Adrenal gland (tissue), 12 donors: ENCODE data around the gene HRNR. TPM values are rescaled to one million over a fixed set of nuclear protein-coding genes. Genes with fewer than 3 reads are reported as not detected.
"Not testable (repeated sequence)": the region's sequence is repeated elsewhere in the genome, so short reads cannot be mapped to it uniquely, and the experiment has no call there.

Source experiments
- DNase-seq, 7 donors: peaks; one replicate each; pipeline ENCODE4 v3.0.0-alpha.2; 2019 to 2020
- H3K27ac ChIP-seq, 5 donors: fragments of 200-600 bp; sonication (generic) in 4 of 5; 1 replicate in 3 of 5; 2 replicates in 2 of 5; pipeline versions ENCODE4 v1.5.1 to v1.8.0; 2016 to 2020; ENCODE audit warnings: mild to moderate bottlenecking in 1 of 5
- H3K27me3 ChIP-seq: fragments of 200-600 bp; 2 replicates; pipeline ENCODE4 v1.8.0; 2021
- H3K36me3 ChIP-seq, 2 donors: fragments of 200-600 bp; replicated peaks in 1 of 2; 1 replicate in 1 of 2; 2 replicates in 1 of 2; pipeline versions ENCODE4 v1.5.1 to v1.8.0; 2018 to 2022
- H3K4me1 ChIP-seq, 2 donors: fragments of 200-600 bp; replicated peaks in 1 of 2; 1 replicate in 1 of 2; 2 replicates in 1 of 2; pipeline versions ENCODE4 v1.5.1 to v1.8.0; 2018 to 2021
- H3K4me3 ChIP-seq, 4 donors: fragments of 200-600 bp; sonication (generic) in 3 of 4; one replicate each; pipeline ENCODE4 v1.5.1; 2016 to 2018
- H3K9me3 ChIP-seq, 3 donors: fragments of 200-600 bp; sonication (generic) in 1 of 3; replicated peaks in 1 of 3; 1 replicate in 2 of 3; 2 replicates in 1 of 3; pipeline versions ENCODE4 v1.5.1 to v1.8.0; 2016 to 2021
- CTCF ChIP-seq, 6 experiments: fragments of 450-650 bp in 4 of 6; fragments of 200-600 bp in 2 of 6; sonication (generic) in 1 of 6; IDR thresholded peaks; 1 replicate in 5 of 6; 2 replicates in 1 of 6; pipeline versions ENCODE4 v1.5.1 to v1.8.0; 2016 to 2021; ENCODE audit warnings: antibody characterized with exemption in 6 of 6, mild to moderate bottlenecking in 2 of 6, moderate library complexity in 1 of 6
- POLR2A ChIP-seq, 2 donors: fragments of 450-650 bp; IDR thresholded peaks; one replicate each; pipeline ENCODE4 v1.6.1; 2017; ENCODE audit warnings: antibody characterized with exemption in 2 of 2, mild to moderate bottlenecking in 2 of 2, moderate library complexity in 1 of 2
- WGBS, 4 donors: extraction: QIAGEN DNeasy Blood & Tissue Kit in 2 of 4; methylation state at CpG; one replicate each; pipeline versions ENCODE4 v1.1.5 to v1.1.7; 2013 to 2017; 5-methylcytosine and 5-hydroxymethylcytosine counted together
- intact Hi-C, 2 donors: fragments of 100-400 bp; cut with DNase I; formaldehyde crosslinking; loops; one replicate each; pipeline versions ENCODE4 v1.14.1 to v1.15.0; 2022 to 2023
- polyA plus RNA-seq, 3 donors: library from polyadenylated mRNA; stranded (reverse); fragments of 200-250 nt in 2 of 3; fragments of 350-450 nt in 1 of 3; fragmentation: Illumina TruSeq in 1 of 3; extraction: RNeasy Lipid Tissue Mini Kit (QIAGEN cat#74804) in 1 of 3; gene quantifications; one replicate each; pipeline ENCODE4 v1.2.3, GENCODE V29; 2013 to 2014
- total RNA-seq, 9 donors: library from RNA; depleted of rRNA in 4 of 9; stranded (reverse); fragments of >200 nt in 4 of 9; fragments of 120-200 nt in 1 of 9; fragmentation: NEBNext Ultra II Directional in 1 of 9; extraction: Animal tissue kit (Norgen Biotek cat#: 25700) in 1 of 9; gene quantifications; one replicate each; pipeline versions ENCODE4 v1.1.0 to v1.2.4, GENCODE V29; 2013 to 2023
- donor health status: healthy with polysubstance abuse.
- donor health status: Bipolar disorder and iron deficiency.
- donor health status: DM: yes; HTN: yes; CAD: no.
- donor health status: DM: no; HTN: no; CAD: no.
- donor health status: DM: no; HTN: no; CAD: no.
- donor health status: DM: yes; HTN: yes; CAD: no.

Gene HRNR
- total and polyA plus RNA-seq, 12 donors, result under 0.01 TPM; not detected in 9

- no peak for DNase-seq
- H3K27me3 ChIP-seq, result no peaks in the 10 kb centered on the region
- no peaks in the 10 kb centered on the region for H3K36me3 ChIP-seq
- no peak overlapping the region for H3K27ac ChIP-seq
- 61 to 83% (median 67%) methylated on average over 3 of the region's 3 CpGs for WGBS, 4 donors
- TF ChIP-seq CTCF (IDR thresholded peaks at IDR 0.05) (no peak), POLR2A (IDR thresholded peaks at IDR 0.05) (no peak)
- H3K4me1 ChIP-seq, result no peaks in the 10 kb centered on the region
- H3K4me3 ChIP-seq, result no peak overlapping the region
- no peaks in the 10 kb centered on the region for H3K9me3 ChIP-seq
- intact Hi-C loops, result no loop called here
These were observed 1.7 kb upstream of the HRNR start for GRCh38 chr1:152225678-152226077.

DNA sequence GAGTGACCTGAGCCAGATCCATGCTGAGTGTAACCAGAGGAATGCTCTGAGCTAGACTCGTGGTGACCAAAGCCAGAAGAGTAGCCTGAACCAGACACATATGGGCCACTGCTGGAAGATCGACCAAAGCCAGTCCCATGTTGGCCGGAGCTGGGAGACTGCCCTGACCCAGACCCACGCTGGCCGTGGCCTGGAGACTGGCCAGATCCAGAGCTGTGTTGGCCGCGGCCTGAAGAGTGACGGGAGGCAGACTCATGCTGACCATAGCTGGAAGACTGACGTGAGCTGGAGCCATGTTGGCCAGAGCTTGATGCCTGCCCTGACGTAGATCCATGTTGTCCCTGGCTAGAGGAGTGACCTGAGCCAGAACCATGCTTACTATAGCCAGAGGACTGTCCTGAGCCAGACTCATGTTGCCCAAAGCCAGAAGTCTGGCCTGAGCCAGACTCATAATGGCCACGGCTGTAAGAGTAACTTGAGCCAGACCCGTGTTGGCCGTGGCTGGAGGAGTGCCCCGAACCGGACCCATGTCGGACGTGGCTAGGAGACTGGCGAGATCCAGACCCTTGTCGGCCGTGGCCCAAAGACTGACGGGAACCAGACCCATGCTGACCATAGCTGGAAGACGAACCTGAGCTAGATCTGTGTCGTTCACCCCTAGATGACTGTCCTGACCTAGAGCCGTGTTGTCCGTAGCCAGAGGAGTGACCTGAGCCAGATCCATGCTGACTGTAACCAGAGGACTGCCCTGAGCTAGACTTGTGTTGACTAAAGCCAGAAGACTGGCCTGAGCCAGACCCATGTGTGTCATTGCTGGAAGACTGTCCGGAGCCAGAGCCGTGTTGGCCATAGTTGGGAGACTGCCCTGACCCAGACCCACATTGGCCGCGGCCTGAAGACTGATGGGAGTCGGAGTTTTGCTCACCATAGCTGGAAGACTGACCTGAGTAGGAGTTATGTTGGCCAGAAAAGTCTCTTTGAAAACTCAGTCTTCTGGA, 3.5 kb downstream of the HRNR start:
- intact Hi-C loops, result no loop called here
- 89 to 93% (median 91%) methylated on average over 12 to 30 of the region's 30 CpGs for WGBS, 4 donors
- DNase-seq, result no peak

DNA sequence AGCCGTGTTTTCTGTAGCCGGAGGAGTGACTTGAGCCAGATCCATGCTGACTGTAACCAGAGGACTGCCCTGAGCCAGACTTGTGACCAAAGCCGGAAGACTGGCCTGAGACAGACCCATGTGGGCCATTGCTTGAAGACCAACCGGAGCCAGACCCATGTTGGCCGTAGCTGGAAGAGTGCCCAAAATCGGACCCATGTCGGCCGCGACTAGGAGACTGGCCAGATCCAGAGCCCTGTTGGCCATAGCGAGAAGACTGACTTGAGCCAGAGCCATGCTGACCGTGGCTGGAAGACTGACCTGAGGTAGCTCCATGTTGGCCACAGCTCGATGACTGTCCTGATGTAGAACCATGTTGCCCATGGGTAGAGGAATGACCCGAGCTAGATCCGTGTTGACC, 4.6 kb downstream of the HRNR start:
- not testable (repeated sequence) for H3K27me3 ChIP-seq

More for the DNA sequence above, 3.5 kb downstream of the HRNR start:
- TF ChIP-seq POLR2A (IDR thresholded peaks at IDR 0.05) (no peak), CTCF (IDR thresholded peaks at IDR 0.05) (no peak)
- H3K9me3 ChIP-seq, result no peaks in the 10 kb centered on the region
- H3K36me3 ChIP-seq, result no peaks in the 10 kb centered on the region
- H3K27ac ChIP-seq, result no peak overlapping the region
- H3K27me3 ChIP-seq, result no peaks in the 10 kb centered on the region
- H3K4me1 ChIP-seq, result no peaks in the 10 kb centered on the region
- H3K4me3 ChIP-seq, result no peak overlapping the region

GRCh38 chr1:152218762-152219436, 5.1 kb downstream of the HRNR start:
- 76 to 91% (median 86%) methylated on average over 4 to 24 of the region's 24 CpGs for WGBS, 4 donors
- TF ChIP-seq POLR2A (IDR thresholded peaks at IDR 0.05), result no peak
- TF ChIP-seq CTCF (IDR thresholded peaks at IDR 0.05), result no peak
- intact Hi-C loops, result no loop called here
- no peaks in the 10 kb centered on the region for H3K4me1 ChIP-seq
- H3K4me3 ChIP-seq, result no peak overlapping the region
- no peaks in the 10 kb centered on the region for H3K36me3 ChIP-seq
- H3K27ac ChIP-seq, result no peak overlapping the region
- no peaks in the 10 kb centered on the region for H3K27me3 ChIP-seq
- no peak for DNase-seq
- H3K9me3 ChIP-seq, result no peaks in the 10 kb centered on the region

More for the DNA sequence above, 4.6 kb downstream of the HRNR start:
- H3K9me3 ChIP-seq, intact Hi-C loops, H3K27ac ChIP-seq, H3K36me3 ChIP-seq, H3K4me3 ChIP-seq, H3K4me1 ChIP-seq: not testable (repeated sequence)
- WGBS, 4 donors, result 67 to 89% (median 83%) methylated on average over 3 to 14 of the region's 14 CpGs
- DNase-seq, result peak in 1 of 7 donors; percentile 19

DNA sequence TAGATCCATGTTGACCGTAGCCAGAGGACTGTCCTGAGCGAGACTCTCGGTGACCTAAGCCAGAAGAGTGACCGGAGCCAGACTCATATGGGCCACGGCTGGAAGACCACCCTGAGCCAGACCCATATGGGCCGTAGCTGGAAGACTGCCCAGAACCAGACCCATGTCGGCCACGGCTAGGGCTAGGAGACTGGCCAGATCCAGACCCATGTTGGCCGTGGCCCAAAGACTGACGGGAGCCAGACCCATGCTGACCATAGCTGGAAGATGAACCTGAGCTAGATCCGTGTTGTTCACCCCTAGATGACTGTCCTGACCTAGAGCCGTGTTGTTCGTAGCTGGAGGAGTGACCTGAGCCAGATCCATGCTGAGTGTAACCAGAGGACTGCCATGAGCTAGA, 8.4 kb downstream of the HRNR start:
- peak in 4 of 7 donors; percentile 16 to 31 (median 24) for DNase-seq
- not testable (repeated sequence) for H3K27me3 ChIP-seq, H3K36me3 ChIP-seq

DNA sequence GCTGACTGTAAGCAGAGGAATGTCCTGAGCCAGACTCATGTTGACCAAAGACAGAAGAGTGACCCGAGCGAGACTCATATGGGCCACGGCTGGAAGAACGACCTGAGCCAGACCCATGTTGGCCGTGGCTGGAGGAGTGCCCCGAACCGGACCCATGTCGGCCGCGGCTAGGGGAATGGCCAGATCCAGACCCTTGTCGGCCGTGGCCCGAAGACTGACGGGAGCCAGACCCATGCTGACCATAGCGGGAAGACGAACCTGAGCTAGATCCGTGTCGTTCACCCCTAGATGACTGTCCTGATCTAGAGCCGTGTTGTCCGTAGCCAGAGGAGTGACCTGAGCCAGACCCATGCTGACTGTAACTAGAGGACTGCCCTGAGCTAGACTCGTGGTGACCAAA, 9.1 kb downstream of the HRNR start:
- H3K27ac ChIP-seq, H3K9me3 ChIP-seq, H3K4me1 ChIP-seq, H3K4me3 ChIP-seq, H3K27me3 ChIP-seq, H3K36me3 ChIP-seq, intact Hi-C loops: not testable (repeated sequence)
- peak in 1 of 7 donors; percentile 11 for DNase-seq
- 95 to 100% (median 98%) methylated on average over 6 to 18 of the region's 21 CpGs; no CpG with 5 or more reads in 1 of the 4 donors for WGBS, 4 donors

More for the DNA sequence above, 8.4 kb downstream of the HRNR start:
- H3K27ac ChIP-seq, intact Hi-C loops, H3K9me3 ChIP-seq, H3K4me3 ChIP-seq, H3K4me1 ChIP-seq: not testable (repeated sequence)
- WGBS, 4 donors, result 92 to 97% (median 94%) methylated on average over 3 to 13 of the region's 13 CpGs
